ENCODE results near the gene USP34. TPM values are rescaled to one million over a fixed set of nuclear protein-coding genes. Genes with fewer than 3 reads are reported as not detected.
A peak's percentile ranks its signal among the peaks of the same experiment; 100 is the strongest.

USP34 gene
- total and polyA plus RNA-seq, 9 of the 15 experiments (the other 6 are each of a cell fraction or from before 2014, with no cell fraction given) = 19.8 to 108 (median 67.8) TPM

GRCh38 chr2:61470122-61470951, 550 bp downstream of the USP34 start (continued):
- peak; percentile 21 for TF ChIP-seq TBP (optimal IDR thresholded peaks at IDR 0.05; ENCODE audit: low read depth, low read length)
- TF ChIP-seq MEIS2 (IDR thresholded peaks at IDR 0.05; ENCODE audit: partially characterized antibody) = peak; percentile 8
- TF ChIP-seq SIN3B (IDR thresholded peaks at IDR 0.05; ENCODE audit: low read depth) = 0 out of 2 replicates have a peak, but pooled peaks have one; percentile 50
- TF ChIP-seq CCNT2 (IDR thresholded peaks at IDR 0.05; ENCODE audit: borderline replicate concordance, extremely low read depth, insufficient read length, low read depth, low read length) = peak; percentile 81
- TF ChIP-seq TBL1XR1 (IDR thresholded peaks at IDR 0.05; ENCODE audit: low read length in 2 of 2) = 0 out of 4 replicates have a peak, but pooled peaks of 1 of the 2 experiments have one; percentile 25
- TF ChIP-seq PCBP1 (IDR thresholded peaks at IDR 0.05; ENCODE audit: low read depth, low read length, poor library complexity, severe bottlenecking) = no peak
- TF ChIP-seq KDM5B (IDR thresholded peaks at IDR 0.05; ENCODE audit: insufficient replicate concordance, low read depth, low read length) = peak; percentile 42
- peak; percentile 39; the same call in 1 of the 2 replicates for TF ChIP-seq L3MBTL2 (IDR thresholded peaks at IDR 0.05)
- TF ChIP-seq ZNF707 (CRISPR knock-in tag; conservative IDR thresholded peaks at IDR 0.05) = no peak
- TF ChIP-seq CREM (IDR thresholded peaks at IDR 0.05; ENCODE audit: low read depth) = 0 out of 2 replicates have a peak, but pooled peaks have one; percentile 38
- TF ChIP-seq TCF15 (CRISPR knock-in tag; IDR thresholded peaks at IDR 0.05) = no peak
- no peak for TF ChIP-seq KLF6 (CRISPR knock-in tag; IDR thresholded peaks at IDR 0.05; ENCODE audit: borderline replicate concordance)
- TF ChIP-seq NONO (IDR thresholded peaks at IDR 0.05; ENCODE audit: low read depth in 2 of 2, low read length in 1 of 2) = peak in 1 of 2 experiments; percentile 34; a peak in 1 of 4 replicates
- TF ChIP-seq FOXK1 (CRISPR knock-in tag; IDR thresholded peaks at IDR 0.05; ENCODE audit: borderline replicate concordance) = no peak
- peak; percentile 36 for TF ChIP-seq EGR1 (conservative IDR thresholded peaks at IDR 0.05)
- TF ChIP-seq GMEB1 (CRISPR knock-in tag; IDR thresholded peaks at IDR 0.05) = no peak
- TF ChIP-seq SMAD4 (CRISPR knock-in tag; conservative IDR thresholded peaks at IDR 0.05) = peak; percentile 78
- 0 out of 2 replicates have a peak, but pooled peaks have one; percentile 30 for TF ChIP-seq JUND (IDR thresholded peaks at IDR 0.05; ENCODE audit: borderline replicate concordance, low read depth, low read length)
- TF ChIP-seq JUND (tag; IDR thresholded peaks at IDR 0.05; ENCODE audit: borderline replicate concordance, low read depth, low read length) = no peak
- TF ChIP-seq ETV5 (CRISPR knock-in tag; IDR thresholded peaks at IDR 0.05; ENCODE audit: low read depth) = no peak
- peak; percentile 58 for TF ChIP-seq CXXC5 (CRISPR knock-in tag; IDR thresholded peaks at IDR 0.05)
- TF ChIP-seq ZKSCAN8 (CRISPR knock-in tag; IDR thresholded peaks at IDR 0.05) = no peak
- peak; percentile 50; the same call in 1 of the 2 replicates for TF ChIP-seq ZFX (CRISPR knock-in tag; IDR thresholded peaks at IDR 0.05)
- peak; percentile 77 for TF ChIP-seq TAF1 (IDR thresholded peaks at IDR 0.05; ENCODE audit: control insufficient read depth, extremely low read depth, insufficient read depth, low read length, severe bottlenecking)
- TF ChIP-seq SMARCB1 (IDR thresholded peaks at IDR 0.05; ENCODE audit: insufficient read length, low read depth) = no peak

Data from K562 (cell line).